HepG2 (cell line): ENCODE measurements around the gene CCL19. TPM values are rescaled to one million over a fixed set of nuclear protein-coding genes. Genes with fewer than 3 reads are reported as not detected.

Experiments used
- CREBL2 ChIP-seq: sonication (generic); formaldehyde crosslinking; IDR thresholded peaks from 2 replicates; pipeline ENCODE4 v1.8.1; 2023; ENCODE audit warnings: missing genetic modification reagents, mild to moderate bottlenecking, borderline replicate concordance
- ETV6 ChIP-seq: sonication (generic); formaldehyde crosslinking; conservative IDR thresholded peaks from 2 replicates; pipeline ENCODE4 v1.4.0; 2020; ENCODE audit warnings: missing genetic modification reagents
- FOXJ3 ChIP-seq: sonication (generic); formaldehyde crosslinking; IDR thresholded peaks from 2 replicates; pipeline ENCODE4 v1.4.0; 2020; ENCODE audit warnings: missing genetic modification reagents, mild to moderate bottlenecking, borderline replicate concordance
- KDM6A ChIP-seq: IDR thresholded peaks from 2 replicates; pipeline ENCODE4 v1.6.1; 2016; ENCODE audit warnings: low read depth
- KLF16 ChIP-seq, 2 experiments: sonication (generic) in 1 of 2; formaldehyde crosslinking in 1 of 2; IDR thresholded peaks; 2 replicates each; pipeline versions ENCODE4 v1.6.1 to v1.8.0; 2016 to 2023; ENCODE audit warnings: missing genetic modification reagents in 2 of 2, missing compliant biosample characterization in 1 of 2
- MTA3 ChIP-seq: sonication (generic); formaldehyde crosslinking; IDR thresholded peaks from 2 replicates; pipeline ENCODE4 v1.4.0; 2020; ENCODE audit warnings: missing genetic modification reagents
- NBN ChIP-seq: fragments of 450-650 bp; conservative IDR thresholded peaks from 2 replicates; pipeline ENCODE4 v1.6.1; 2017
- NFE2 ChIP-seq: sonication (generic); formaldehyde crosslinking; IDR thresholded peaks from 2 replicates; pipeline ENCODE4 v1.4.0; 2020; ENCODE audit warnings: missing genetic modification reagents
- NFYB ChIP-seq: sonication (generic); formaldehyde crosslinking; IDR thresholded peaks from 2 replicates; pipeline ENCODE4 v1.4.0; 2020; ENCODE audit warnings: missing genetic modification reagents
- NFYC ChIP-seq: IDR thresholded peaks from 2 replicates; pipeline ENCODE4 v1.6.1; 2016; ENCODE audit warnings: missing genetic modification reagents, missing compliant biosample characterization
- RARA ChIP-seq: IDR thresholded peaks from 2 replicates; pipeline ENCODE4 v1.6.1; 2016; ENCODE audit warnings: missing genetic modification reagents, missing compliant biosample characterization
- RBFOX2 ChIP-seq: fragments of 200-400 bp; formaldehyde crosslinking; IDR thresholded peaks from 2 replicates; pipeline ENCODE4 v1.6.1; 2017; ENCODE audit warnings: low read depth, mild to moderate bottlenecking, low read length
- SMAD3 ChIP-seq: sonication (generic); formaldehyde crosslinking; IDR thresholded peaks from 2 replicates; pipeline ENCODE4 v1.4.0; 2020; ENCODE audit warnings: missing genetic modification reagents
- THAP7 ChIP-seq: sonication (generic); formaldehyde crosslinking; IDR thresholded peaks from 2 replicates; pipeline ENCODE4 v1.8.1; 2023; ENCODE audit warnings: mild to moderate bottlenecking, missing genetic modification reagents
- U2AF2 ChIP-seq: fragments of 200-400 bp; formaldehyde crosslinking; IDR thresholded peaks from 2 replicates; pipeline ENCODE4 v1.6.1; 2017; ENCODE audit warnings: low read depth, mild to moderate bottlenecking, low read length
- XBP1 ChIP-seq: sonication (generic); formaldehyde crosslinking; IDR thresholded peaks from 2 replicates; pipeline ENCODE4 v1.5.0; 2020; ENCODE audit warnings: missing genetic modification reagents
- ZNF264 ChIP-seq: sonication (generic); formaldehyde crosslinking; IDR thresholded peaks from 2 replicates; pipeline ENCODE4 v1.4.0; 2020; ENCODE audit warnings: missing genetic modification reagents
- ZNF296 ChIP-seq: sonication (generic); formaldehyde crosslinking; conservative IDR thresholded peaks from 2 replicates; pipeline ENCODE4 v1.5.0; 2020; ENCODE audit warnings: mild to moderate bottlenecking, missing genetic modification reagents
- ZNF670 ChIP-seq: sonication (generic); formaldehyde crosslinking; IDR thresholded peaks from 2 replicates; pipeline ENCODE4 v1.8.0; 2022; ENCODE audit warnings: mild to moderate bottlenecking, missing genetic modification reagents, borderline replicate concordance
- polyA plus RNA-seq, 8 experiments: library from polyadenylated mRNA; depleted of rRNA in 3 of 8; stranded (reverse) in 7 of 8; unstranded in 1 of 8; fragments of >200 nt; fragmentation: Illumina TruSeq in 4 of 8; extraction: Trizol in 4 of 8; gene quantifications; 2 replicates each; pipeline versions ENCODE4 v1.2.1 to v1.2.3, GENCODE V29; 2011 to 2016; ENCODE audit warnings: low read depth in 4 of 8, missing spikeins in 1 of 8, mixed read lengths in 1 of 8; ENCODE audit not compliant: insufficient read depth in 1 of 8
- total RNA-seq, 5 experiments: library from RNA; depleted of rRNA; stranded (reverse); fragments of >200 nt; fragmentation: Illumina TruSeq; extraction: Trizol; gene quantifications; 2 replicates each; pipeline ENCODE4 v1.2.3, GENCODE V29; 2016; ENCODE audit warnings: low read depth in 1 of 5
- TF ChIP-seq, protein P1 (sequence below): sonication (generic); formaldehyde crosslinking; IDR thresholded peaks from 2 replicates; pipeline ENCODE4 v1.4.0; 2020; ENCODE audit warnings: missing genetic modification reagents
- TF ChIP-seq, protein P2 (sequence below): sonication (generic); formaldehyde crosslinking; IDR thresholded peaks from 2 replicates; pipeline ENCODE4 v1.4.0; 2020; ENCODE audit warnings: missing genetic modification reagents, low read depth, mild to moderate bottlenecking, borderline replicate concordance
- TF ChIP-seq, protein P3 (sequence below): sonication (generic); formaldehyde crosslinking; IDR thresholded peaks from 2 replicates; pipeline ENCODE4 v1.8.1; 2022; ENCODE audit warnings: mild to moderate bottlenecking, missing genetic modification reagents
- TF ChIP-seq, protein P4 (sequence below): sonication (generic); formaldehyde crosslinking; IDR thresholded peaks from 2 replicates; pipeline ENCODE4 v1.4.0; 2020; ENCODE audit warnings: missing genetic modification reagents, borderline replicate concordance

The CCL19 gene
- total and polyA plus RNA-seq, 2 of the 13 experiments (the other 11 are each of a cell fraction or from before 2014, with no cell fraction given) = not detected

- TF ChIP-seq RBFOX2 (peak; percentile 68), KLF16 (CRISPR knock-in tag; IDR thresholded peaks at IDR 0.05) (peak in 1 of 2 experiments; percentile 52; a peak in 1 of 4 replicates), NFYC (peak; percentile 90), NBN (no peak), KDM6A (CRISPR knock-in tag) (peak; percentile 55), U2AF2 (no peak), THAP7 (CRISPR knock-in tag) (0 out of 2 replicates have a peak, but pooled peaks have one; percentile 24), ZNF296 (CRISPR knock-in tag) (0 out of 2 replicates have a peak, but pooled peaks have one; percentile 53), RARA (peak; percentile 65), CREBL2 (CRISPR knock-in tag) (no peak), FOXJ3 (CRISPR knock-in tag) (no peak), NFYB (CRISPR knock-in tag) (peak; percentile 88), MTA3 (CRISPR knock-in tag) (no peak), ETV6 (CRISPR knock-in tag) (no peak), ZNF670 (CRISPR knock-in tag) (no peak), ZNF264 (no peak), SMAD3 (CRISPR knock-in tag) (no peak), NFE2 (CRISPR knock-in tag) (no peak), XBP1 (CRISPR knock-in tag) (no peak)
- TF ChIP-seq, protein P1, sequence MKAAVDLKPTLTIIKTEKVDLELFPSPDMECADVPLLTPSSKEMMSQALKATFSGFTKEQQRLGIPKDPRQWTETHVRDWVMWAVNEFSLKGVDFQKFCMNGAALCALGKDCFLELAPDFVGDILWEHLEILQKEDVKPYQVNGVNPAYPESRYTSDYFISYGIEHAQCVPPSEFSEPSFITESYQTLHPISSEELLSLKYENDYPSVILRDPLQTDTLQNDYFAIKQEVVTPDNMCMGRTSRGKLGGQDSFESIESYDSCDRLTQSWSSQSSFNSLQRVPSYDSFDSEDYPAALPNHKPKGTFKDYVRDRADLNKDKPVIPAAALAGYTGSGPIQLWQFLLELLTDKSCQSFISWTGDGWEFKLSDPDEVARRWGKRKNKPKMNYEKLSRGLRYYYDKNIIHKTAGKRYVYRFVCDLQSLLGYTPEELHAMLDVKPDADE (CRISPR knock-in tag) = no peak
- TF ChIP-seq, protein P2, sequence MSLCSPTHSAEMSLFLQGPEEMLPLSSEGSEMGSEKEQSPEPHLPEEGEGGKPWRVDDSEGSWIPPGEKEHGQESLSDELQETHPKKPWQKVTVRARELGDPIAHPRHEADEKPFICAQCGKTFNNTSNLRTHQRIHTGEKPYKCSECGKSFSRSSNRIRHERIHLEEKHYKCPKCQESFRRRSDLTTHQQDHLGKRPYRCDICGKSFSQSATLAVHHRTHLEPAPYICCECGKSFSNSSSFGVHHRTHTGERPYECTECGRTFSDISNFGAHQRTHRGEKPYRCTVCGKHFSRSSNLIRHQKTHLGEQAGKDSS (CRISPR knock-in tag) = no peak
- TF ChIP-seq, protein P3, sequence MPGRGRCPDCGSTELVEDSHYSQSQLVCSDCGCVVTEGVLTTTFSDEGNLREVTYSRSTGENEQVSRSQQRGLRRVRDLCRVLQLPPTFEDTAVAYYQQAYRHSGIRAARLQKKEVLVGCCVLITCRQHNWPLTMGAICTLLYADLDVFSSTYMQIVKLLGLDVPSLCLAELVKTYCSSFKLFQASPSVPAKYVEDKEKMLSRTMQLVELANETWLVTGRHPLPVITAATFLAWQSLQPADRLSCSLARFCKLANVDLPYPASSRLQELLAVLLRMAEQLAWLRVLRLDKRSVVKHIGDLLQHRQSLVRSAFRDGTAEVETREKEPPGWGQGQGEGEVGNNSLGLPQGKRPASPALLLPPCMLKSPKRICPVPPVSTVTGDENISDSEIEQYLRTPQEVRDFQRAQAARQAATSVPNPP (CRISPR knock-in tag) = no peak; the same call in 1 of the 2 replicates
- TF ChIP-seq, protein P4, sequence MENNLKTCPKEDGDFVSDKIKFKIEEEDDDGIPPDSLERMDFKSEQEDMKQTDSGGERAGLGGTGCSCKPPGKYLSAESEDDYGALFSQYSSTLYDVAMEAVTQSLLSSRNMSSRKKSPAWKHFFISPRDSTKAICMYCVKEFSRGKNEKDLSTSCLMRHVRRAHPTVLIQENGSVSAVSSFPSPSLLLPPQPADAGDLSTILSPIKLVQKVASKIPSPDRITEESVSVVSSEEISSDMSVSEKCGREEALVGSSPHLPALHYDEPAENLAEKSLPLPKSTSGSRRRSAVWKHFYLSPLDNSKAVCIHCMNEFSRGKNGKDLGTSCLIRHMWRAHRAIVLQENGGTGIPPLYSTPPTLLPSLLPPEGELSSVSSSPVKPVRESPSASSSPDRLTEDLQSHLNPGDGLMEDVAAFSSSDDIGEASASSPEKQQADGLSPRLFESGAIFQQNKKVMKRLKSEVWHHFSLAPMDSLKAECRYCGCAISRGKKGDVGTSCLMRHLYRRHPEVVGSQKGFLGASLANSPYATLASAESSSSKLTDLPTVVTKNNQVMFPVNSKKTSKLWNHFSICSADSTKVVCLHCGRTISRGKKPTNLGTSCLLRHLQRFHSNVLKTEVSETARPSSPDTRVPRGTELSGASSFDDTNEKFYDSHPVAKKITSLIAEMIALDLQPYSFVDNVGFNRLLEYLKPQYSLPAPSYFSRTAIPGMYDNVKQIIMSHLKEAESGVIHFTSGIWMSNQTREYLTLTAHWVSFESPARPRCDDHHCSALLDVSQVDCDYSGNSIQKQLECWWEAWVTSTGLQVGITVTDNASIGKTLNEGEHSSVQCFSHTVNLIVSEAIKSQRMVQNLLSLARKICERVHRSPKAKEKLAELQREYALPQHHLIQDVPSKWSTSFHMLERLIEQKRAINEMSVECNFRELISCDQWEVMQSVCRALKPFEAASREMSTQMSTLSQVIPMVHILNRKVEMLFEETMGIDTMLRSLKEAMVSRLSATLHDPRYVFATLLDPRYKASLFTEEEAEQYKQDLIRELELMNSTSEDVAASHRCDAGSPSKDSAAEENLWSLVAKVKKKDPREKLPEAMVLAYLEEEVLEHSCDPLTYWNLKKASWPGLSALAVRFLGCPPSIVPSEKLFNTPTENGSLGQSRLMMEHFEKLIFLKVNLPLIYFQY (CRISPR knock-in tag) = no peak
Measured at GRCh38 chr9:34651876-34652601, 39.0 kb downstream of the CCL19 start, which contains the start of gene IL11RA (continued).
